K562 (cell line): Measurements from ENCODE around the gene DCAF12. TPM values are rescaled to one million over a fixed set of nuclear protein-coding genes. Genes with fewer than 3 reads are reported as not detected.

Experiments
- BACH1 ChIP-seq: fragments of 200-800 bp; sonication (Bioruptor generic); IDR thresholded peaks from 2 replicates; pipeline ENCODE4 v1.6.1; 2016; ENCODE audit warnings: missing genetic modification characterization, missing compliant biosample characterization
- CCNT2 ChIP-seq: IDR thresholded peaks from 2 replicates; pipeline ENCODE4 v1.6.1; 2011; ENCODE audit warnings: borderline replicate concordance, low read depth, mild to moderate bottlenecking, moderate library complexity, mixed read lengths, low read length; ENCODE audit not compliant: insufficient read length; ENCODE audit errors: extremely low read depth
- FOS ChIP-seq: IDR thresholded peaks from 3 replicates; pipeline ENCODE4 v1.6.1; 2011; ENCODE audit not compliant: insufficient read length; ENCODE audit errors: extremely low read depth
- GATA2 ChIP-seq: sonication (generic); formaldehyde crosslinking; IDR thresholded peaks from 2 replicates; pipeline ENCODE4 v1.4.0; 2020; ENCODE audit warnings: mild to moderate bottlenecking, missing genetic modification reagents
- GTF2E2 ChIP-seq: fragments of 200-800 bp; sonication (Bioruptor generic); IDR thresholded peaks from 2 replicates; pipeline ENCODE4 v1.6.1; 2016; ENCODE audit warnings: missing genetic modification characterization, missing compliant biosample characterization
- HDAC6 ChIP-seq: IDR thresholded peaks from 2 replicates; pipeline ENCODE4 v1.6.1; 2012; ENCODE audit warnings: low read depth, mild to moderate bottlenecking, control low read depth, inconsistent platforms, low read length, moderate library complexity
- KDM5B ChIP-seq: fragments of 200-600 bp; sonication (generic); IDR thresholded peaks from 2 replicates; pipeline ENCODE4 v1.6.1; 2012; ENCODE audit warnings: low read depth, mild to moderate bottlenecking, moderate library complexity, low read length, control low read depth, inconsistent platforms; ENCODE audit not compliant: insufficient replicate concordance
- MCM2 ChIP-seq: fragments of 450-650 bp; IDR thresholded peaks from 2 replicates; pipeline ENCODE4 v1.6.1; 2017; ENCODE audit warnings: low read depth, mild to moderate bottlenecking
- ZBTB40 ChIP-seq, 2 experiments: fragments of 450-650 bp in 1 of 2; sonication (generic) in 1 of 2; formaldehyde crosslinking in 1 of 2; IDR thresholded peaks; 2 replicates each; pipeline versions ENCODE4 v1.7.1 to v1.9.0; 2016 to 2022; ENCODE audit warnings: inconsistent platforms in 1 of 2, mild to moderate bottlenecking in 1 of 2, missing genetic modification reagents in 1 of 2
- ZEB2 ChIP-seq: fragments of 450-650 bp; IDR thresholded peaks from 2 replicates; pipeline ENCODE4 v1.6.1; 2016
- ZNF280B ChIP-seq: fragments of 250-450 bp; sonication (Bioruptor Pico); IDR thresholded peaks from 2 replicates; pipeline ENCODE4 v1.5.1; 2021; ENCODE audit warnings: mild to moderate bottlenecking
- ZNF589 ChIP-seq: fragments of 200-800 bp; sonication (Bioruptor generic); IDR thresholded peaks from 2 replicates; pipeline ENCODE4 v1.6.1; 2016; ENCODE audit warnings: low read depth, missing genetic modification characterization, missing compliant biosample characterization
- polyA plus RNA-seq, 8 experiments: library from polyadenylated mRNA; depleted of rRNA in 4 of 8; stranded (reverse) in 5 of 8; unstranded in 3 of 8; fragments of >200 nt; fragmentation: Nextera tagmentation in 2 of 8; fragmentation: Illumina TruSeq in 1 of 8; extraction: Ambion mirVana in 2 of 8; extraction: Trizol in 1 of 8; gene quantifications; 2 replicates each; pipeline versions ENCODE4 v1.2.1 to v1.2.3, GENCODE V29; 2011 to 2014; ENCODE audit warnings: inconsistent platforms in 1 of 8, missing spikeins in 1 of 8
- total RNA-seq, 7 experiments: library from RNA; depleted of rRNA in 6 of 7; stranded (reverse); fragments of >200 nt in 6 of 7; fragmentation: Illumina TruSeq in 2 of 7; extraction: Trizol in 2 of 7; gene quantifications; 2 replicates each; pipeline versions ENCODE4 v1.2.1 to v1.2.3, GENCODE V29; 2011 to 2021; ENCODE audit warnings: low replicate concordance in 1 of 7
- TF ChIP-seq, protein P1 (sequence below): fragments of 450-650 bp; IDR thresholded peaks from 2 replicates; pipeline ENCODE4 v1.6.1; 2016
- TF ChIP-seq, protein P2 (sequence below): fragments of 250-450 bp; sonication (Bioruptor Pico); IDR thresholded peaks from 2 replicates; pipeline ENCODE4 v1.8.0; 2021; ENCODE audit warnings: moderate library complexity, mild to moderate bottlenecking, inconsistent platforms

Gene DCAF12
- total and polyA plus RNA-seq, 9 of the 15 experiments (the other 6 are each of a cell fraction or from before 2014, with no cell fraction given), result 10.9 to 59.6 (median 30.8) TPM

GRCh38 chr9:34049630-34050384 lies 76.7 kb downstream of the DCAF12 start (continued):
- peak; percentile 7 for TF ChIP-seq ZBTB40 (IDR thresholded peaks at IDR 0.05)
- TF ChIP-seq ZBTB40 (CRISPR knock-in tag; IDR thresholded peaks at IDR 0.05), result no peak
- TF ChIP-seq BACH1 (tag), result no peak
- no peak for TF ChIP-seq CCNT2
- no peak; the same call in 1 of the 2 replicates for TF ChIP-seq GTF2E2 (tag)
- TF ChIP-seq ZNF280B (CRISPR knock-in tag), result no peak
- TF ChIP-seq GATA2, result peak; percentile 44; the same call in 1 of the 2 replicates
- TF ChIP-seq HDAC6, result no peak
- no peak for TF ChIP-seq FOS
- peak; percentile 56; the same call in 1 of the 2 replicates for TF ChIP-seq ZNF589 (CRISPR knock-in tag)
- peak; percentile 19 for TF ChIP-seq KDM5B
- TF ChIP-seq, protein P1, sequence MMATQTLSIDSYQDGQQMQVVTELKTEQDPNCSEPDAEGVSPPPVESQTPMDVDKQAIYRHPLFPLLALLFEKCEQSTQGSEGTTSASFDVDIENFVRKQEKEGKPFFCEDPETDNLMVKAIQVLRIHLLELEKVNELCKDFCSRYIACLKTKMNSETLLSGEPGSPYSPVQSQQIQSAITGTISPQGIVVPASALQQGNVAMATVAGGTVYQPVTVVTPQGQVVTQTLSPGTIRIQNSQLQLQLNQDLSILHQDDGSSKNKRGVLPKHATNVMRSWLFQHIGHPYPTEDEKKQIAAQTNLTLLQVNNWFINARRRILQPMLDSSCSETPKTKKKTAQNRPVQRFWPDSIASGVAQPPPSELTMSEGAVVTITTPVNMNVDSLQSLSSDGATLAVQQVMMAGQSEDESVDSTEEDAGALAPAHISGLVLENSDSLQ, result no peak
- TF ChIP-seq ZEB2, result no peak
- TF ChIP-seq, protein P2, sequence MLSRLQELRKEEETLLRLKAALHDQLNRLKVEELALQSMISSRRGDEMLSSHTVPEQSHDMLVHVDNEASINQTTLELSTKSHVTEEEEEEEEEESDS (CRISPR knock-in tag), result no peak
- TF ChIP-seq MCM2, result no peak
